HepG2 (cell line): ENCODE measurements around the gene CELF5. TPM values are rescaled to one million over a fixed set of nuclear protein-coding genes. Genes with fewer than 3 reads are reported as not detected.
A peak's percentile ranks its signal among the peaks of the same experiment; 100 is the strongest.

Source experiments
- ARNT2 ChIP-seq: sonication (generic); formaldehyde crosslinking; IDR thresholded peaks from 2 replicates; pipeline ENCODE4 v1.8.0; 2022; ENCODE audit warnings: mild to moderate bottlenecking, low read depth, missing genetic modification reagents, moderate library complexity
- GATA4 ChIP-seq: sonication (generic); IDR thresholded peaks from 2 replicates; pipeline ENCODE4 v1.6.1; 2016; ENCODE audit warnings: antibody characterized with exemption, low read depth, borderline replicate concordance
- KDM2A ChIP-seq: sonication (generic); formaldehyde crosslinking; IDR thresholded peaks from 2 replicates; pipeline ENCODE4 v1.4.0; 2020; ENCODE audit warnings: low read depth, missing genetic modification reagents, borderline replicate concordance
- SALL2 ChIP-seq: sonication (generic); formaldehyde crosslinking; IDR thresholded peaks from 2 replicates; pipeline ENCODE4 v1.8.1; 2023; ENCODE audit warnings: mild to moderate bottlenecking, missing genetic modification reagents, inconsistent platforms
- STAG1 ChIP-seq: sonication (generic); formaldehyde crosslinking; IDR thresholded peaks from 2 replicates; pipeline ENCODE4 v1.4.0; 2020; ENCODE audit warnings: missing genetic modification reagents
- ZNF589 ChIP-seq: sonication (generic); formaldehyde crosslinking; conservative IDR thresholded peaks from 2 replicates; pipeline ENCODE4 v1.8.0; 2022; ENCODE audit warnings: mild to moderate bottlenecking, moderate library complexity, missing genetic modification reagents
- ZNF747 ChIP-seq: sonication (generic); formaldehyde crosslinking; IDR thresholded peaks from 2 replicates; pipeline ENCODE4 v1.8.1; 2023; ENCODE audit warnings: missing genetic modification reagents, mild to moderate bottlenecking, borderline replicate concordance
- ZNF883 ChIP-seq: sonication (generic); formaldehyde crosslinking; IDR thresholded peaks from 2 replicates; pipeline ENCODE4 v1.5.1; 2020; ENCODE audit warnings: mild to moderate bottlenecking, missing genetic modification reagents; ENCODE audit errors: not compliant biosample characterization
- polyA plus RNA-seq, 8 experiments: library from polyadenylated mRNA; depleted of rRNA in 3 of 8; stranded (reverse) in 7 of 8; unstranded in 1 of 8; fragments of >200 nt; fragmentation: Illumina TruSeq in 4 of 8; extraction: Trizol in 4 of 8; gene quantifications; 2 replicates each; pipeline versions ENCODE4 v1.2.1 to v1.2.3, GENCODE V29; 2011 to 2016; ENCODE audit warnings: low read depth in 4 of 8, missing spikeins in 1 of 8, mixed read lengths in 1 of 8; ENCODE audit not compliant: insufficient read depth in 1 of 8
- total RNA-seq, 5 experiments: library from RNA; depleted of rRNA; stranded (reverse); fragments of >200 nt; fragmentation: Illumina TruSeq; extraction: Trizol; gene quantifications; 2 replicates each; pipeline ENCODE4 v1.2.3, GENCODE V29; 2016; ENCODE audit warnings: low read depth in 1 of 5
- TF ChIP-seq, protein P1 (sequence below): IDR thresholded peaks from 2 replicates; pipeline ENCODE4 v1.6.1; 2016; ENCODE audit warnings: low read depth, missing genetic modification reagents, missing compliant biosample characterization
- TF ChIP-seq, protein P2 (sequence below): sonication (generic); formaldehyde crosslinking; IDR thresholded peaks from 2 replicates; pipeline ENCODE4 v1.5.0; 2020; ENCODE audit warnings: mild to moderate bottlenecking, missing genetic modification reagents, borderline replicate concordance
- TF ChIP-seq, protein P3 (sequence below): sonication (generic); formaldehyde crosslinking; IDR thresholded peaks from 2 replicates; pipeline ENCODE4 v1.4.0; 2020; ENCODE audit warnings: missing genetic modification reagents
- TF ChIP-seq, protein P4 (sequence below): sonication (generic); formaldehyde crosslinking; IDR thresholded peaks from 2 replicates; pipeline ENCODE4 v1.5.1; 2020; ENCODE audit warnings: mild to moderate bottlenecking, missing genetic modification reagents, moderate library complexity

CELF5 gene
- total and polyA plus RNA-seq, 2 of the 13 experiments (the other 11 are each of a cell fraction or from before 2014, with no cell fraction given), result 0.31 to 0.84 TPM

DNA sequence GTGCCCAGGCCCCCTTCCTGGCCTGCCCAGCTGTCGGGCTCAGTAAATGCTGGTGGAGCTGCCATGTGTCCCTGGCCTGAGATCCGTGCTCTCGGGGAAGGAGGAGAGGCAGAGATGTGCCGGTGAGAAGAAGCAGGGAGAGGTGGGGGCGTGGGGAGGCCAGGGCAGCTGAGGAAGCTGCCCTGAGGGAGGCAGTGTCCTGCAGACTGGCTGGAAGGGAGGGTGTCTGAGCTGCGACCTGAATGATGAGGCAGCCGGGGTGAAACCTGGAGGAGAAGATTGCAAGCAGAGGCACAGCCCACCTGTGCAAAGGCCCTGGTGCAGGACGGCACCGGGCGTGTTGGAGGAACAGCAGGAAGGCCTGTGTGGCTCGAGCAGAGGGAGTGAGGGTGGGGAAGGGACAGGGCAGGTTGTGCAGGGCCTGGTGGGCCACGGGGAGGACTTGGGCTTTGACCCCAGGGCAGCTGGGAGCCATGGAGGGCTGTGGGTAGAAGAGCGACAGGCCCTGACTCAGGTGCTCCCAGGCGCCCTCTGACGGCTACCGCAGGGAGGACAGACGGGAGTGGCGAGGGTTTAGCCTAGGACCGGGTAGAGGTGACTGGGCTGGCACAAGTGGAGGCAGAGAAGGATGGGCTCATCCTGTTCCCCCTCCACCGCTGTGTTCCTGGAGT is 14.0 kb upstream of the CELF5 start (continued):
- TF ChIP-seq ZNF747 (no peak), ZNF589 (CRISPR knock-in tag) (no peak), ARNT2 (CRISPR knock-in tag) (no peak), SALL2 (CRISPR knock-in tag) (0 out of 2 replicates have a peak, but pooled peaks have one; percentile 61), STAG1 (CRISPR knock-in tag) (peak; percentile 34), KDM2A (CRISPR knock-in tag) (peak; percentile 36; the same call in 1 of the 2 replicates), ZNF883 (CRISPR knock-in tag) (peak; percentile 20), GATA4 (no peak)
- TF ChIP-seq, protein P1, sequence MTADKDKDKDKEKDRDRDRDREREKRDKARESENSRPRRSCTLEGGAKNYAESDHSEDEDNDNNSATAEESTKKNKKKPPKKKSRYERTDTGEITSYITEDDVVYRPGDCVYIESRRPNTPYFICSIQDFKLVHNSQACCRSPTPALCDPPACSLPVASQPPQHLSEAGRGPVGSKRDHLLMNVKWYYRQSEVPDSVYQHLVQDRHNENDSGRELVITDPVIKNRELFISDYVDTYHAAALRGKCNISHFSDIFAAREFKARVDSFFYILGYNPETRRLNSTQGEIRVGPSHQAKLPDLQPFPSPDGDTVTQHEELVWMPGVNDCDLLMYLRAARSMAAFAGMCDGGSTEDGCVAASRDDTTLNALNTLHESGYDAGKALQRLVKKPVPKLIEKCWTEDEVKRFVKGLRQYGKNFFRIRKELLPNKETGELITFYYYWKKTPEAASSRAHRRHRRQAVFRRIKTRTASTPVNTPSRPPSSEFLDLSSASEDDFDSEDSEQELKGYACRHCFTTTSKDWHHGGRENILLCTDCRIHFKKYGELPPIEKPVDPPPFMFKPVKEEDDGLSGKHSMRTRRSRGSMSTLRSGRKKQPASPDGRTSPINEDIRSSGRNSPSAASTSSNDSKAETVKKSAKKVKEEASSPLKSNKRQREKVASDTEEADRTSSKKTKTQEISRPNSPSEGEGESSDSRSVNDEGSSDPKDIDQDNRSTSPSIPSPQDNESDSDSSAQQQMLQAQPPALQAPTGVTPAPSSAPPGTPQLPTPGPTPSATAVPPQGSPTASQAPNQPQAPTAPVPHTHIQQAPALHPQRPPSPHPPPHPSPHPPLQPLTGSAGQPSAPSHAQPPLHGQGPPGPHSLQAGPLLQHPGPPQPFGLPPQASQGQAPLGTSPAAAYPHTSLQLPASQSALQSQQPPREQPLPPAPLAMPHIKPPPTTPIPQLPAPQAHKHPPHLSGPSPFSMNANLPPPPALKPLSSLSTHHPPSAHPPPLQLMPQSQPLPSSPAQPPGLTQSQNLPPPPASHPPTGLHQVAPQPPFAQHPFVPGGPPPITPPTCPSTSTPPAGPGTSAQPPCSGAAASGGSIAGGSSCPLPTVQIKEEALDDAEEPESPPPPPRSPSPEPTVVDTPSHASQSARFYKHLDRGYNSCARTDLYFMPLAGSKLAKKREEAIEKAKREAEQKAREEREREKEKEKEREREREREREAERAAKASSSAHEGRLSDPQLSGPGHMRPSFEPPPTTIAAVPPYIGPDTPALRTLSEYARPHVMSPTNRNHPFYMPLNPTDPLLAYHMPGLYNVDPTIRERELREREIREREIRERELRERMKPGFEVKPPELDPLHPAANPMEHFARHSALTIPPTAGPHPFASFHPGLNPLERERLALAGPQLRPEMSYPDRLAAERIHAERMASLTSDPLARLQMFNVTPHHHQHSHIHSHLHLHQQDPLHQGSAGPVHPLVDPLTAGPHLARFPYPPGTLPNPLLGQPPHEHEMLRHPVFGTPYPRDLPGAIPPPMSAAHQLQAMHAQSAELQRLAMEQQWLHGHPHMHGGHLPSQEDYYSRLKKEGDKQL (CRISPR knock-in tag), result no peak
- TF ChIP-seq, protein P2, sequence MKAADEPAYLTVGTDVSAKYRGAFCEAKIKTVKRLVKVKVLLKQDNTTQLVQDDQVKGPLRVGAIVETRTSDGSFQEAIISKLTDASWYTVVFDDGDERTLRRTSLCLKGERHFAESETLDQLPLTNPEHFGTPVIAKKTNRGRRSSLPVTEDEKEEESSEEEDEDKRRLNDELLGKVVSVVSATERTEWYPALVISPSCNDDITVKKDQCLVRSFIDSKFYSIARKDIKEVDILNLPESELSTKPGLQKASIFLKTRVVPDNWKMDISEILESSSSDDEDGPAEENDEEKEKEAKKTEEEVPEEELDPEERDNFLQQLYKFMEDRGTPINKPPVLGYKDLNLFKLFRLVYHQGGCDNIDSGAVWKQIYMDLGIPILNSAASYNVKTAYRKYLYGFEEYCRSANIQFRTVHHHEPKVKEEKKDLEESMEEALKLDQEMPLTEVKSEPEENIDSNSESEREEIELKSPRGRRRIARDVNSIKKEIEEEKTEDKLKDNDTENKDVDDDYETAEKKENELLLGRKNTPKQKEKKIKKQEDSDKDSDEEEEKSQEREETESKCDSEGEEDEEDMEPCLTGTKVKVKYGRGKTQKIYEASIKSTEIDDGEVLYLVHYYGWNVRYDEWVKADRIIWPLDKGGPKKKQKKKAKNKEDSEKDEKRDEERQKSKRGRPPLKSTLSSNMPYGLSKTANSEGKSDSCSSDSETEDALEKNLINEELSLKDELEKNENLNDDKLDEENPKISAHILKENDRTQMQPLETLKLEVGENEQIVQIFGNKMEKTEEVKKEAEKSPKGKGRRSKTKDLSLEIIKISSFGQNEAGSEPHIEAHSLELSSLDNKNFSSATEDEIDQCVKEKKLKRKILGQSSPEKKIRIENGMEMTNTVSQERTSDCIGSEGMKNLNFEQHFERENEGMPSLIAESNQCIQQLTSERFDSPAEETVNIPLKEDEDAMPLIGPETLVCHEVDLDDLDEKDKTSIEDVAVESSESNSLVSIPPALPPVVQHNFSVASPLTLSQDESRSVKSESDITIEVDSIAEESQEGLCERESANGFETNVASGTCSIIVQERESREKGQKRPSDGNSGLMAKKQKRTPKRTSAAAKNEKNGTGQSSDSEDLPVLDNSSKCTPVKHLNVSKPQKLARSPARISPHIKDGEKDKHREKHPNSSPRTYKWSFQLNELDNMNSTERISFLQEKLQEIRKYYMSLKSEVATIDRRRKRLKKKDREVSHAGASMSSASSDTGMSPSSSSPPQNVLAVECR (CRISPR knock-in tag), result 0 out of 2 replicates have a peak, but pooled peaks have one; percentile 18
- TF ChIP-seq, protein P3, sequence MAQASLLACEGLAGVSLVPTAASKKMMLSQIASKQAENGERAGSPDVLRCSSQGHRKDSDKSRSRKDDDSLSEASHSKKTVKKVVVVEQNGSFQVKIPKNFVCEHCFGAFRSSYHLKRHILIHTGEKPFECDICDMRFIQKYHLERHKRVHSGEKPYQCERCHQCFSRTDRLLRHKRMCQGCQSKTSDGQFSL (CRISPR knock-in tag), result 0 out of 2 replicates have a peak, but pooled peaks have one; percentile 19
- TF ChIP-seq, protein P4, sequence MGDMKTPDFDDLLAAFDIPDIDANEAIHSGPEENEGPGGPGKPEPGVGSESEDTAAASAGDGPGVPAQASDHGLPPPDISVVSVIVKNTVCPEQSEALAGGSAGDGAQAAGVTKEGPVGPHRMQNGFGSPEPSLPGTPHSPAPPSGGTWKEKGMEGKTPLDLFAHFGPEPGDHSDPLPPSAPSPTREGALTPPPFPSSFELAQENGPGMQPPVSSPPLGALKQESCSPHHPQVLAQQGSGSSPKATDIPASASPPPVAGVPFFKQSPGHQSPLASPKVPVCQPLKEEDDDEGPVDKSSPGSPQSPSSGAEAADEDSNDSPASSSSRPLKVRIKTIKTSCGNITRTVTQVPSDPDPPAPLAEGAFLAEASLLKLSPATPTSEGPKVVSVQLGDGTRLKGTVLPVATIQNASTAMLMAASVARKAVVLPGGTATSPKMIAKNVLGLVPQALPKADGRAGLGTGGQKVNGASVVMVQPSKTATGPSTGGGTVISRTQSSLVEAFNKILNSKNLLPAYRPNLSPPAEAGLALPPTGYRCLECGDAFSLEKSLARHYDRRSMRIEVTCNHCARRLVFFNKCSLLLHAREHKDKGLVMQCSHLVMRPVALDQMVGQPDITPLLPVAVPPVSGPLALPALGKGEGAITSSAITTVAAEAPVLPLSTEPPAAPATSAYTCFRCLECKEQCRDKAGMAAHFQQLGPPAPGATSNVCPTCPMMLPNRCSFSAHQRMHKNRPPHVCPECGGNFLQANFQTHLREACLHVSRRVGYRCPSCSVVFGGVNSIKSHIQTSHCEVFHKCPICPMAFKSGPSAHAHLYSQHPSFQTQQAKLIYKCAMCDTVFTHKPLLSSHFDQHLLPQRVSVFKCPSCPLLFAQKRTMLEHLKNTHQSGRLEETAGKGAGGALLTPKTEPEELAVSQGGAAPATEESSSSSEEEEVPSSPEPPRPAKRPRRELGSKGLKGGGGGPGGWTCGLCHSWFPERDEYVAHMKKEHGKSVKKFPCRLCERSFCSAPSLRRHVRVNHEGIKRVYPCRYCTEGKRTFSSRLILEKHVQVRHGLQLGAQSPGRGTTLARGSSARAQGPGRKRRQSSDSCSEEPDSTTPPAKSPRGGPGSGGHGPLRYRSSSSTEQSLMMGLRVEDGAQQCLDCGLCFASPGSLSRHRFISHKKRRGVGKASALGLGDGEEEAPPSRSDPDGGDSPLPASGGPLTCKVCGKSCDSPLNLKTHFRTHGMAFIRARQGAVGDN, result peak; percentile 46; the same call in 1 of the 2 replicates
